Endothelial cell of hepatic sinusoid (primary cell): ENCODE measurements around the gene GPR152.
"Not testable (repeated sequence)": the region's sequence is repeated elsewhere in the genome, so short reads cannot be mapped to it uniquely, and the experiment has no call there.

Source experiments
- in situ Hi-C: cut with HindIII; loops from 2 replicates; pipeline ENCODE4 v1.10.0; 2017; ENCODE audit warnings: low sequenced_read_pairs

The GPR152 gene

DNA sequence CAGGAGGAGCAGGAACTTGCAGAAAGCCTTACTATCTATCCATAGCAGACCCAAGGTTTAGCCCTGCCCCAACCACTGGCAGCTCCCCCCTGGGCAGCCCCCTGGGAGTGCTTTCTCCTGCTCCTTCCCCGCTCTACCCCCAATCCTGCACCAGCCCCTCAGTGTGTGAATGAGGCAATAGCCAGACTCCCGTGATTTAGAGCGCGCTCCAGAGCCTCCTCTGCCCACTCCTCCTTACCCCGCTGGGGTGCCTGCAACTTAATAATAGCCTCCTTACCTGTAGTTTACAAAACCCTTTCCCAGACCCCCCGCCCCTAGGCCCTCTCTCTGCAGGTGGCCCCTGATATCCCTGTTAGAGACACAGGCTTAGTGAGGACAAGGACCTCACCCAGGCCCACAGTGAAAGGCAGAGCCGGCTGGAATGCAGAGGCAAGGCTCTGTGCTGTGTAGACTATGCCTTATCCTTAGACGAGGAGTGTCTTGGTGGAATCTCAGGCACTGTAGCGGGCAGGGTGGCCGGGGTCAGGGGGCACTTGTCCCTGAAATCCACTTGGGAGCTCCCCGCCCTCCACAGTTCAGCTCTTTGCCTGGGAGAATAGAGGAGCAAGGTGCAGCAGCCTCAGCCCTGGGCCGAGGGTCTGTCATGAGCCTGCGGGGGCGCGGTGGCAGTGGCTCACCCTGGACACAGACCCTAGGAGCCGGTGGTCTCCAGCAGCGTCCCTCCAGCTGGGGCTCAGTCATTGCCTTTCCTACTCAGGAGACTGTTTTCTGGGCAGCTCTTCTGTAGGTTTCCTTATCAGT is 41.3 kb downstream of the GPR152 start:
- in situ Hi-C loops, result no loop called here

DNA sequence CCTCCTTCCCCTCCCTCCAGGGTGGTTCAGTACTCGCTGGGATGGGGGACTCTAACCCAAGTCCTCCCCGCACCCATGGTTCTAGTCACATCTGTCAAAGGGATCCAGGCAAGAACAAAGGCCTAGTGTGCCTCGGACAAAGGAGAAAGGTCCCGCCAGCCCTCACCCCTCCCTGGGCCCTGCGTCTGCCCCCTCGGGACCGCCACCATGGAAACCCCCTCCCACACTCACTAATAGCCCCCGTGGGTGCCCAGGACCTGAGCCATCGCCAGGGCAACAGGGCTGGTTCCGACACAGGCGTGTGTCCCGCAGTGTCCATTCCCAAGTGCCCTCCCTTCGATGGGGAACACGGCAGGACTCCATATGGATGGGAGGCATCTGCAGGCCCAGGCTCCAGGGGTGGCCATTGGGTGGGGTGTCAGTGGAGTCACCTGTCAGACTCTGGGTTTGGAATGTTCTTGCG is 42.1 kb downstream of the GPR152 start:
- in situ Hi-C loops, result no loop called here

DNA sequence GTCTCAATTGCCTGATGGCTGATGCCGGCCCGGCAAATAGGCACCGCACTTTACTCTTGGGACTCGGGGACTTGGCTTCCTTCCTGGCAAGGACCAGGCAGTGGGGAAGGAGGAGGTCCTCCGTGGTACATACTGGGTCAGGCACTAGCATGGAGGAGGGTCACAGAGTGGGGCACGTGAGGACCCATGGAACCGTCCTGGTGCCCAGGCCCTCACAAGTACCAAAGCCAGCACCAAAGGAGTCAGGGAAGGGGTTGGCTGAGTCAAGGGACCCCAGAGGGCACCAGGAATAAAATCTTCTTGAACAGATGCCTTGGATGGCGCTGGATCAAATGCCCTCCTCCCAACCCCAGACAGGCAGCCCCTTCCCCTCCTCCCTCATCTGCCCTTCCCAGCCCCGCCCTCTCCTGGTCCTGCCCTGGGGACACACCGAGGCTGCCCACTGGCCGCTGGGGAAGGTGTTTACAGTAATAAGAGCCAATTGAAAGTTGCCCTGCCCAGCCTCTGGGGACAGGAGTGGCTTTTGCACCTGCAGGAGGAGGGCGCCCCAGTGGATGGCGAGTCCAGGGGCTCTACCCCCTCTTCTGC is 42.7 kb downstream of the GPR152 start:
- in situ Hi-C loops, result no loop called here

DNA sequence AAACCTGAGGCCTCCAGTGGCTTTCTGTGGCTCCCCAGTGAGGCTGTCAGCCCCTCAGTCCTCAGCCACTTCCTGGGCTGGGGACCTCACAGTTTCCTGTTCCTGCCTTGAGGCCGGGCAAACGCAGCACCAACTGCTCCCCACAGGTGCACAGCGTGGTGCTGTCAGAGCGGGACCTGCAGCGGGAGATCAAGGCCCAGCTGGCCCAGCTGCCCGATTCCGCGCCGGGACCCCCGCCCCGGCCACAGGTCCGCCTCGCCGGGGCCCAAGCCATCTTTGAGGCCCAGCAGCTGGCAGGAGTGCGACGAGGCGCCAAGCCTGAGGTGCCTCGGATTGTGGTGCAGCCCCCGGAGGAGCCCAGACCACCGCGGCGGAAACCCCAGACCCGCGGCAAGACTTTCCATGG is 43.3 kb downstream of the GPR152 start:
- in situ Hi-C loops, result no loop called here

DNA sequence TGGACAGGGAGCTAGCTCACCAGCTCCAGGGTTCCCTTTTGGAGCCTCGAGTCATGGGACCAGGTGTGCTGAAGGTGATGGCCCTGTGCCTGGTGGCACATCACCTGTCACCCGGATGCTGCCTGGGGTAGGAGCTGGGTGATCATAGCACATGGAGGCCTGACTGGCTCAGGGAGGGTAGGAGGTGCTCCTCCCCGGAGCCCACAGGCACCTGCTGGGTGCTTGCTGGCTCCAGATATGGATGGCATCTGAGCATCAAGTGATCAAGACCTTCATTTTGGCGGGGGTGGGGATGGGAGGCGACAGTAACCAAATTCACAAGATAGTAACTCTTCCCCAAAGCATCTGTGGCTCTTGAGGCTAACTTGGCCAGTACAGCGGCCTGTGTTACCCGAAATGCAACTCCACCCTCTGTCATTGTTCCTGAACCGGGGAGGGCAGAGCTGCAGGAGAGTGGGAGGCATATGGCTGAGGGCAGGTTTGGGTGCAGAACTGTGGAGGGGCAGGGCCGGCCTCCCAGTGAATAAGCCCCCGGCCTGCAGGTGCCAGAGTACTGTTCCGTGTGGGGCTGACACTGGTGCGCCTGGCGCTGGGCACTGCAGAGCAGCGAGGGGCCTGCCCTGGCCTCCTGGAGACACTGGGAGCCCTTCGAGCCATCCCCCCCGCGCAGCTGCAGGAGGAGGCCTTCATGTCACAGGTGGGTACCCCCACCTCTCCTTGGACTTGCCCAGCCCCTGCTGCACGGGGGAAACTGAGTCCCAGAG is 43.9 kb downstream of the GPR152 start:
- in situ Hi-C loops, result no loop called here

DNA sequence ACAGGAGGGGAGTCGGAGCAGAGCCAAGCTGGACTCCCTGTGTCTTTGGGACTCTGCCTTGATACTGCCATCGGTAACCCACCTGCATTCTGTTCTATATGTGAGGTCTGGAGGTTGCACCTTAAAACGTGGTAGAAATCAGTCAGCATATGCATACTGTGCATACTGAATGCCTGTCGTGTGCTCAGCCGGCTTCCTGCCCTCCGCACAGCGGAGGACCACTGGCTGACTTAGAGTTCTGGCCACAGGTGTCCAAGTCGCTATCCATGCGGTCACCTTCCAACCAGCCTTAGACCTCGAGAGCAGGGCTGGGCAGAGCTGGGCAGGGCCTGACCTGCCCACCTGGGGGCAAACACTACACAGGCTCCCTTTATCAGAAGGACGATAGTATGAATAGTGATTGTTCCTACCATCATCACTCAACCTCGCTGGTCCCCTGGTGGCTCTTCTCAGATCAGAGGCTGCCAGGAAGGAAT is 44.8 kb downstream of the GPR152 start:
- in situ Hi-C loops, result no loop called here

DNA sequence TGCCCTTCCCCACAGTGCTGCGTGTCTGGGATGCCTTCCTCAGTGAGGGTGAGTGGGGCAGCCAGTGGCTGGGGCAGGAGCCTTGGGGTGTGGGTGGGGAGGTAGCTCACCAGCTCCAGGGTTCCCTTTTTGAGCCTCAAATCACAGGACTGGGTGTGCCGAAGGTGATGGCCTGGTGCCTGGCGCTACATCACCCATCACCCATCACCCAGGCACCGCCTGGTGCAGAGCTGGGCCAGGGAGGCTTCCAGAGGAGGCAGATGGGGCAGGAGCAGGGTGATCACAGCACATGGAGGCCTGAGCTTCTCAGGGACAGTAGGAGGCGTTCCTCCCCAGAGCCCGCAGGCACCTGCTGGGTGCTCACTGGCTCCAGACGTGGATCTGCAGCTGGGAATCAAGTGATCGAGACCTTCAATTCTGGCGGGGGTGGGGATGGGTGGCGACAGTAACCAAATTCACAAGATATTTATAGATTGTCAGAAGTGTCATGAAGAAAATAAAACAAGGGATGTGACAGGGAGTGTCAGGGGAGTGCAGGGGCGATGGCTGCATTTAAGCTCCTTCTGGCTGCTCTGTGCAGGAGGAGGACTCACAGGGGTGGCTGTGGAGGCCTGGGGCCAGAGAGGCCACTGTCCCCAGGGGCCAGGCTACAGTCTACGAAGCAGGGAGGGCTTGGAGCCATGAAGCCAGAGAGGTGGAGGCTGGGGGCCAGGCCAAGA is 45.4 kb downstream of the GPR152 start:
- in situ Hi-C loops, result no loop called here

DNA sequence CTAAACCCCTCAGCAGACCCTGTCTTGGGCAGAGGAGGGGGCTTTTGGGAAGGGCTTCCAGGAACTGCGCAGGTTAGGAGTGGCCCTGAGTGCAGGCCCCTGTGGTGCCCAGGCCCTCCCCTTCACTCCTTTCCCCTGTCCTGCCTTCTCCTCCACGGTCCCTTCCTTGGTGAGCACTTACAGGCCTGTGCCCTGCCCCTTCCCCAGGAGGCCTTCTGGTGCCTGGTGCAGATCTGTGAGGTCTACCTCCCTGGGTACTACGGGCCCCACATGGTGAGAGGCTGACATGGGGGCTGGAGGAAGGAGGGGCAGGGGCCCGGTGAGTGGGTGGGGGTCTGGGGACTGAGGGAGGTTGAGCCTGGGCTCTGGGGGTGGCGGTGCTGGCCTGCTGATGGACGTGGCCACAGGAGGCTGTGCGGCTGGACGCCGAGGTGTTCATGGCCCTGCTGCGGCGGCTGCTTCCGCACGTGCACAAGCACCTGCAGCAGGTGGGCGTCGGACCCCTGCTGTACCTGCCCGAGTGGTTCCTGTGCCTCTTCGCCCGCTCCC is 46.0 kb downstream of the GPR152 start:
- in situ Hi-C loops, result no loop called here

DNA sequence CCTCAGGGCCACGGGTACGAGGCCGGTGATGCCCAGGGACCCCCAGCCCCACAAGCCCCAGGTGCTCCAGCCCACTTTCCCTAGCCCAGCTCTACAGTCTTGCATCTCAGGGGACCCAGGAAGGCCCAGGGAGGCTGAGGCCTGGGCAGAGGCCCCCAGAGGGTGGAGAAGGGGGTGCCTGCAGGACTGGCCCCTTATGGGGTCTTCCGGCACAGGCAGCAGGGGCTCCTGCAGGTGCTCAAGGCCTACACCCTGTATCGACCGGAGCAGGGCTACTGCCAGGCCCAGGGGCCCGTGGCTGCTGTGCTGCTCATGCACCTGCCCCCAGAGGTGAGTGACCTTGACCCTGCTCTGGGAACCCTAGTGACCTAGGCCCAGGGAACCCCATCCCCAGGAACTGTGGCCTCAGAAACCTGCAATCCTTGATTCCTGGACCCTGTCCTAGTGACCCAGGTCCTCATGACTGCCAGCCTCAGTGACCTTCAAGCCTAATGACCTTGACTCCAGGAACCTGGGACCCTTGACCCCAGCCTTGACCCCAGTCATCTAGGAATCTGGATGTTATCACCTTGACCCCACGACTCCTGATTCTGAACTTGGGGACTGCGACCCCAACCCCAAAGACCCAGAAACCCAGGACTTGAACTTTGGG is 46.7 kb downstream of the GPR152 start:
- in situ Hi-C loops, result no loop called here

DNA sequence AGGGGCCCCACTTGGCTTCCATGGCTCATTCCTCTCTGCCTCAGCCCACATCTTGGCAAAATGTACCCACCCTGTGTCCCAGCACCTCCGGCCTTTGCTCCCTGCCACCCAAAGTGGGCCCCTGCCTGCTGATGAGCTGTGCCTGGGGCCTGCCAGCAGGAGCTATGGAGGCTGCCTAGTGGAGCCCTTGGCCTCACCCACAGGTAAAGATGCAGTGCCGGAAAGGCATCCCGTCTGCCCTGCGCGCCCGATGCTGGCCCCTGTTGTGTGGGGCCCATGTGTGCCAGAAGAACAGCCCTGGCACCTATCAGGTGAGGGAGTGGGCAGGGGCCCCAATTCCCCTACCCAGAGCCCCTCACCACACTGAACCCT is 47.3 kb downstream of the GPR152 start:
- in situ Hi-C loops, result no loop called here

DNA sequence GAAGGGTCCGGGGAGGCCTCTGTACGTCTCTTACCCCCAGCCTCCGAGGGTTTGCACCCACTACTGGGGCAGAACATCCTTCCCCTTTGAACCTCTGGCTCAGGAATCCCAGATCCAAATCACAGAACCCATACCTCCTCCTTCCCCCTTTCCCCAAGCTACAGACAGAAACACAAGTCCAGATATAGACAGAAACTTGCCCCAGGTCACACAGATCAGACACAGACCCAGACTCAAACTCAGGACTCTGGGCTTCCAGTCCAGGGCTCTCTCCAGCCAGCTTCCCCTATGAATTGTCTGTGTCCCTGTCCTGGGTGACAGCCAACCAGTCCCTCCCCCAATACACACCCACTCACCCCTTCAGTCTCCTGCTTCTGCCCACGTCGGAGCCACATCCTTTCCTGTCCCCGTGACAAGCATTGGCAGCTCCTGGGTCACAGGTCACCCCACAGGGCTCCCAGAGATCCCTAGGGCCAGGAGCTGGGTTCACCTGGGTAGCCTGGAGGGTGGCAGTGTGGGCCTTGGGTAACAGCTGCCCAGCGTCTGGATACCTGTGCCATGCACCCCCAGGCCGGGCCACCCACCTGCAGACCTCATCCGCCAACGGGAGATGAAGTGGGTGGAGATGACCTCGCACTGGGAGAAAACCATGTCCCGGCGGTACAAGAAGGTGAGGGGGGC is 47.9 kb downstream of the GPR152 start:
- in situ Hi-C loops, result no loop called here

DNA sequence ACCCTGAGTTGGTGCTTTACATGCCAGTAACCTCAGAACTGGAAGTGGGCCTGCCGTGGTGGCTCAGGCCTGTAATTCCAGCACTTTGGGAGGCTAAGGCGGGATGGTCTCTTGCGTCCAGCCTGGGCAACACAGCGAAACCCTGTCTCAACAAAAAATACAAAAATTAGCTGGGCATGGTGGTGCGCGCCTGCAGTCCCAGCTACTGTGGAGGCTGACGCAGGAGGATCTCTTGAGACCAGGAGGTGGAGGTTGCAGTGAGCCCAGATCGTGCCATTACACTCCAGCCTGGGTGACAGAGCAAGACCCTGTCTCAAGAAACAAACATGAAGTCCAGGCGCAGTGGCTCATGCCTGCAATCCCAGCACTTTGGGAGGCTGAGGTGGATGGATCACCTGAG is 49.4 kb downstream of the GPR152 start:
- in situ Hi-C loops, result not testable (repeated sequence)

DNA sequence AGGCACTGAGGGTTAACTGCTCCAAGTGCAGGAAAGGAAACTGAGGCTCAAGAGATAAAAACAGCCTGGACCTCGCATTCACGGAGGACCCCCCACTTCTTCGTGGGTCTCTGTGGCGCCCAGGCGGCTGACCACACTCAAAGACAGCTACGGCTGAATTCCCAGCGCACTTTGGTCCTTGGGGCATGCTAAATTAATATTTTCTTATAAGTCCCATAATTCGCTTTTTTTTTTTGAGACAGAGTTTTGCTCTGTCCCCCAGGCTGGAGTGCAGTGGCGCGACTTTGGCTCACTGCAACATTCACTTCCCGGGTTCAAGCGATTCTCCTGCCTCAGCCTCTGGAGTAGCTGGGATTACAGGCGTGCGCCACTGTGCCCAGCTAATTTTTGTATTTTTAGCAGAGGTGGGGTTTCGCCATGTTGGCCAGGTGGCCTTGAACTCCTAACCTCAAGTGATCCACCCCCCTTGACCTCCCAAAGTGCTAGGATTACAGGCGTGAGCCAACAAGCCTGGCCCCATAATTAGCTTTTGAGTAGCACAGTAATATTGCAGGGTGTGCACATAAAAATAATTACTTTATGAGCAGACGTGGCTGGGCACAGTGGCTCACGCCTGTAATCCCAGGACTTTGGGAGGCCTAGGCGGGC is 50.2 kb downstream of the GPR152 start:
- in situ Hi-C loops, result not testable (repeated sequence)

DNA sequence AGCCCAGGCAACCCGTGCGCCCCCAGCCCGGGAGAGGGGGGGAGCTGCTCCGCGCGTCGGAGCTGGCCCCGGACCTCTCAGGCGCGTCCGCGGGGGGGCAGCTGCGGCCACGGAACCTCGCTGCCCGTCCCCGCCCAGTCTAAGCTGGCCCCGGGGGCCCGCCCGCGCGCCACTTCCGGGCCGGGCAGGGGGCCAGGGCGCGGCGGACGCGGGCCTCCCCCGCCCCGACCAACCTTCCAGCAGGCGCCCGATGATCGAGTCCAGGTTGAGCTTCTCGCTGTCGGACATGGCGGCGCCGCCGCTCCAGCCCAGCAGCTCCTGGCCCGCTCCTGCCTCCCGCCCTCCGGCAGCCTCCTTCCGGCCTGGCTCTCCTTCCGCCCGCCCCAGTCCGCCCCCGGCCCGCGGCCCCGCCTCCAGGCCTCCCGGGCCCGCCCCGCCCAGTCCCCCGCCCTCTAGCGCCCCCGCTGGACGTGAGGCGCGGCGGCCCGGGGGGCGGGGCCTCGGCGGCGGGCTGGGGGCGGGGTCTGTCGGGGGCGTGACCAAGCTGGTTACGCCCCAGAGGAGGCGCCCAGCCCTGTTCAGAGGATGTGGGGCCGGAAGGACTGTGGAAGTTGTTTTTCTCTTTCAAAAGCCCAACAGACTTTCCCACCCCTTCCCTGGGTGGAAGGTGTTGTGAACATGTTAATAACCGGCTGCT is 50.9 kb downstream of the GPR152 start, which contains the start of gene PPP1CA:
PPP1CA (minus strand) TSS at position 364 of the 697 bp plus-strand sequence; CDS start at position 288, 76 bp downstream.
- in situ Hi-C loops, result no loop called here
